ENCODE measurements around the gene GRM3.

The GRM3 gene

GRCh38 chr7:86785641-86786040, 141.9 kb downstream of the GRM3 start:
- in situ Hi-C loops (cut with MboI; ENCODE audit: low sequenced_read_pairs) = no loop called here

GRCh38 chr7:86786376-86786775, 142.7 kb downstream of the GRM3 start:
- in situ Hi-C loops (cut with MboI; ENCODE audit: low sequenced_read_pairs) = no loop called here

GRCh38 chr7:86788948-86789347, 145.2 kb downstream of the GRM3 start:
- in situ Hi-C loops (cut with MboI; ENCODE audit: low sequenced_read_pairs) = no loop called here

DNA sequence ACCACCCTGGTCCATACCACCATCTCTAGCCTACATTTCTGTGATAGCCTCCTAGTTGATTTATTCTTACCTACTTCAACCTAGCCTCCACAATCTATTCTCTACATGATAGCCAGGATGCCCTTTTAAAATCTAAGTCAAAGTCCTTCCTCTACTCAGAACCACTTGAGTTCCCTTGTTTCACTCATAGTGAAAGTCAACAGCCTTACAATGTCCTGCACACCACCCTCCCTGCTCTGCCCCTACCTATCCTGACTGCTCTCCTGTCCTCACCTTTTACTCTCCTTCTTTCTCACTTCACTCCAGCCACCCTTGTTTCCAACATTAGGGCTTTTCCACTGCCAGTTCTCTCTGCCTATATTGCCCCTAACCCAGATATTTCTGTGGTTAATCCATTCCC, 146.7 kb downstream of the GRM3 start:
- in situ Hi-C loops (cut with MboI; ENCODE audit: low sequenced_read_pairs) = no loop called here

DNA sequence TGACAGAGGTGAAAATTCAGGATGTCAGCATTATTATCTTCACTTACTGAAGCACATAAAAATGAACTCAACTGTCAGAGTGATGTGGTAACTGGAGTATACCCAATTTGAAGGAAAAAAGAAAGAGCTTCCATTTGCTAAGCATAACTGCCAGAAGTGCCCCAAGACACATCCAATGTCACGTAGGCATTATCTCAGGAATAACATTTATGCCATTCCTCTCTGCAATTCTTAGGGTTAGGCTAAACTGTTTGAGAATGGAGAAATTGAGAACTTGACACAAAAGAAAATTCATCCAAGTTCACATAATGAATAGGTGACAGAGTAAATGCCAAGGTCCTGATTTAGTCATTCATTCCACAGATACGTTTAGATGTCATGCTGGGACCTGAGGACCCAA, 148.6 kb downstream of the GRM3 start:
- in situ Hi-C loops (cut with MboI; ENCODE audit: low sequenced_read_pairs) = no loop called here

- in situ Hi-C loops (cut with MboI; ENCODE audit: low sequenced_read_pairs) = no loop called here
Measured at GRCh38 chr7:86793136-86793535, 149.4 kb downstream of the GRM3 start.

- in situ Hi-C loops (cut with MboI; ENCODE audit: low sequenced_read_pairs) = no loop called here
Measured at GRCh38 chr7:86814661-86815379, 171.1 kb downstream of the GRM3 start.

DNA sequence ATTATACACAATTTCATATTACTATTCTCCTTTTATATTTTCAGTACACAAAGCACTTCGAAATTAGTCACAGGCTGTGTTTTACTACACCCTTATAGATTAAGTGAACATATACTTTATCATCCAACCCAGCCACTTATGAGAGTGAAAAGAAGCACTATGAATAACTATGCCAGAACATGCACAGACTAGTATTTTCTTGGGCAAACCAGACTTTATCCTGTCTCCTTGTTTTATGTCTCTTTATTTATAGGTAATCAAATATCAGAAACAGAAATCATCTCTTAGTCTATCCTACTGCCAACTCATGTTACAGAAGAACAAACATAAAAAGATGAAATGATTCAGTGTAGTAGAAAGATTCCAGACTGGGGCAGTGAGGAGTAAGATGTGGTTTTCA, 171.8 kb downstream of the GRM3 start:
- in situ Hi-C loops (cut with MboI; ENCODE audit: low sequenced_read_pairs) = no loop called here

GRCh38 chr7:86818903-86819302, 175.2 kb downstream of the GRM3 start:
- in situ Hi-C loops (cut with MboI; ENCODE audit: low sequenced_read_pairs) = no loop called here

- in situ Hi-C loops (cut with MboI; ENCODE audit: low sequenced_read_pairs) = no loop called here
Measured at GRCh38 chr7:86823769-86824168, 180.1 kb downstream of the GRM3 start.

- in situ Hi-C loops (cut with MboI; ENCODE audit: low sequenced_read_pairs) = no loop called here
Measured at GRCh38 chr7:86825264-86825663, 181.6 kb downstream of the GRM3 start.

DNA sequence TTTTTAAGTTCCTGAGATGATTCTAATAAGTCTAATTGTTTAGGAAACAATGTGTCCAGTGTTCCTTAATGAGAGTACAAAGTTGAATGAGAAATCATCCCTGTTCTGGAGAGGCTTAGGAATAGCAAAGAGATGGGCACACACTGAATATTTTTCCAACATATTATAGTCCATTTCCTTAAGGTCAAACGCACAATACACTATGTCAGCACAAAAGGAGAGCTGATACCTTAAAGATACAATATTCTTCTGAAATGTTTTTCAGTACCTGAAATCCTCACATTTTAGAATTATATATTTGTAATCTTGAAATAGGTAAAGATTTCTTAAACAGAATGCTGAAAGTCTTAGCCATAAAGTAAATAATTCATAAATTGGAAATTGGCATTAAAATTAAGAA, 183.2 kb downstream of the GRM3 start:
- in situ Hi-C loops (cut with MboI; ENCODE audit: low sequenced_read_pairs) = no loop called here

GRCh38 chr7:86833360-86833759, 189.7 kb downstream of the GRM3 start:
- in situ Hi-C loops (cut with MboI; ENCODE audit: low sequenced_read_pairs) = no loop called here

GRCh38 chr7:86837235-86837634, 193.5 kb downstream of the GRM3 start:
- in situ Hi-C loops (cut with MboI; ENCODE audit: low sequenced_read_pairs) = no loop called here

- in situ Hi-C loops (cut with MboI; ENCODE audit: low sequenced_read_pairs) = no loop called here
Measured at GRCh38 chr7:86844608-86845007, 200.9 kb downstream of the GRM3 start.

DNA sequence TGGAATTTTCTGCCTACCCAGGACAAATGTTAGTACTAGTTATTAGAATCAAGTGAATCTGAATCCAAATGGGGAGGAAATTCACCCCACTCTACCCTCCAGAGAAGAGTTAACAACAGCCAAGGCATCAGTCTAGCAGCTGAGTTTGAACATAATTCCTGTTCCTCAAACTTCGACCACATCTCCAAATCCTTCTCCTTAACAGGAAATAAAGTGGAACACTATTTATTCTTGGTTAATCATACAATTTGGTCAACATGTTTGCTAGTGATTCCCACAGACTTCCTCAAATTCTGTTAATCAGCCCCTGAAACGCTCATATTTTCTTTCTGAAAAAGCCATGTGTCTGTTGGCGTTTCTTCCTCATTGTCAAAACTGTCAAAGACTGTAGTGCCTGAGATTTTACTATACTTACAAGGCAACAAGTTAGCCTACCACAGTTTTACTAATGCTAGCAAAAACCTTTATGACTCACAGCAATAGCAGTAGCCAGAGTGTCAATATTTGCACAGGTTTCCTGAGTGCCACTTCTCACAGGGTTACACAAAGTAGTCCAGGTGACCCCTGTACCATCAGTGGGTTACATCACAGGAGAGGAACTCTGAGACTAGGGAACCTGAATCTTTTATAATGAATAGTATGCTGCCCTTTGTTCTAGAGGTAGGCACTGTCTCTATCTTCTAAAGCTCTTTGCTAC, 202.9 kb downstream of the GRM3 start:
- in situ Hi-C loops (cut with MboI; ENCODE audit: low sequenced_read_pairs) = no loop called here

- in situ Hi-C loops (cut with MboI; ENCODE audit: low sequenced_read_pairs) = no loop called here
Measured at GRCh38 chr7:86848226-86848625, 204.5 kb downstream of the GRM3 start.

GRCh38 chr7:86851566-86851965, 207.9 kb downstream of the GRM3 start:
- in situ Hi-C loops (cut with MboI; ENCODE audit: low sequenced_read_pairs) = no loop called here

GRCh38 chr7:86863452-86863851, 219.7 kb downstream of the GRM3 start:
- in situ Hi-C loops (cut with MboI; ENCODE audit: low sequenced_read_pairs) = no loop called here

- in situ Hi-C loops (cut with MboI; ENCODE audit: low sequenced_read_pairs) = no loop called here
Measured at GRCh38 chr7:86867163-86867762, 223.6 kb downstream of the GRM3 start.

GRCh38 chr7:86876146-86876545, 232.4 kb downstream of the GRM3 start:
- in situ Hi-C loops (cut with MboI; ENCODE audit: low sequenced_read_pairs) = no loop called here

GRCh38 chr7:86884152-86884551, 240.4 kb downstream of the GRM3 start:
- in situ Hi-C loops (cut with MboI; ENCODE audit: low sequenced_read_pairs) = no loop called here

All from HL-60/S4 treated with phorbol 12-myristate 13-acetate at 8.2 ng/mL for 4 days and 3 days (cell line).